GM21786 (cell line): Measurements from ENCODE around the gene PKN1.
"Not testable (repeated sequence)": the region's sequence is repeated elsewhere in the genome, so short reads cannot be mapped to it uniquely, and the experiment has no call there.

Experiments
- ATAC-seq: cut with Tn5 transposase; IDR thresholded peaks from one replicate; pipeline ENCODE4 v1.9.1; 2021; ENCODE audit not compliant: unreplicated experiment

The PKN1 gene

DNA sequence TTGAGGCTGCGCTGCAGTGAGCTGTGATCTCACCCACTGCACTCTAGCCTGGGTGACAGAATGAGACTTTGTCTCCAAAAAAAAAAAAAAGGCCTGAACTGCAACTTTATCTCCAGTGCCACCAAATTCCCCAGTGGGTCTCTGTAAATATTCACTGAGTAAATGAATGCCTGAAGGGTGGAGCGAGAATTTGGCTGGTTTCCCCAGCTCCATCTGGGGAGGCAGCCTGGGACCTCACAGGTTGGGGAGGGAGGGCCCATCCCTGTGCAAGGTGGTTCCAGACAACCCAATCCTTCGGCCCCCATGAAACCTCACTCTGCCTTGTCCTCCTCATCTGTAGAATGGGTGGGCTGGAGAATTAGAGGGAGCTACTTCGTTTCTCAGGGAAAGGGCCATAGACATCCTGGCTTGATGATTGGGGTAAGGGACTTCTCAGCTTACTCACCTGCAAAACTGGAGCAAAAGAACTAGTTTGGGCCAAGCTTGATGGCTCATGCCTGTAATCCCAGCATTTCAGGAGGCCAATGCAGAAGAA lies 4.2 kb upstream of the PKN1 start:
- no peak for ATAC-seq

DNA sequence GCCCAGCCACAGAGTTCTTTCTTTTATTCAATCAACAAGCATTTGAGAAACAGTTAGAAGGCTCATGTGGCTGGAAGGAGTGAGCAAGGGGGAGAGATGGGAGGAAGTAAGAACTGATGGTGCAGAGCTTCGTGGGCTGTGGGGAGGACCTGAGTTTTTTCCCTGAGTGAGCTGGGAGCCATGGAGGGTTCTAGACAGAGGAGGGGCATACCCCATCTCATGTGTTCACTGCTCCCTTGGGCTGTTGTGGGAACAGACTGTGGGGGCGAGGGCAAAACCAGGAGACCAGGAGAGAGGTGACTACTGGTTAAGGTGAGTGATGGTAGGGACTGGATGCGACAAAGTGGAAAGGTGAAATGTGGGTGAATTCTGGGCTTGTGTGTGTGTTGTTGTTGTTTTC lies 2.4 kb upstream of the PKN1 start:
- ATAC-seq: no peak

DNA sequence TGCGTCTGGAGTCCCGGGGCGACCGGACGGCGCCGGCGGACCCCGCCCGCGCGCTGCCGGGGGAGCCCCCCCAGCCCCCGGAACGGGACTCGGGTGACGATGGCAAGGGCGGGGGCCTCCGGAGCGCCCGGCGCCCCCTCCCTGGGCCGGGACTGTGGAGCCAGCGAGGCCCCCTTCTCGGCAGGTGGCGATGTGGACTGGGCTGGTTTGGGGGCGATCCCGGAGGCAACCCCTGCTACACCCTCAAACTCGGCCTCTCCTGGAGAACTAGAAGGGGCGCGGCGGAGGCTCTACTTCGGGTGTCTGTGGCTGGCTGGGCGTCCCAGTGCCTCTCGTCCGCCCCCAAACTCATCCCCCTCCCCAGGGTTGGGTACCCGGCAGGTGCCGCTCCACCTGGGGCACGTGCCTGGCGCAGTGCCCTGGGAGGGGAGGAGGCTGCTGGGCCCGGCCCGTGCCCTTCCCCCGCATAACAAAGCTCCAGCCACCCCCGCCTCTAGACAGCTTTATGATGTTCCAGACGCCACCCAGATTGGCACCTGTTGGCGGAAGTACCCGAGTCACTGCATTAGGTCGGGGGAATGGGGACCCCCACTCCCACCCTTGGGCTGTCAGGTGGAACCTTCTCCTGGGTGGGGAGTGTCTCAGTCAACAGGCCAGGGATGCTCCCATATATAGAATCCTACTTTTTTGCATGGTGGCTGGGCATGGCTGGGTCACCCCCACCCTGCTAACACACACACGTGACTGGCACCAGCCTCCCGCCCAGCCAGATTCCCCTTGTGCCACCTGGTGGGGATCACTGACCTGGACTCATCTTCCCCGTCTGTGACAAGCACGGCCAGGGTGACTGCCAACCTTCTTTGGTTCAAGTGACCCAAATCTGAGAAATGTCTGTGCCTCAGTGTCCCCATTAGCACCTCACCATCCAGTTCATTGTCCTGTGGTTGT lies 722 bp downstream of the PKN1 start:
- ATAC-seq: no peak

DNA sequence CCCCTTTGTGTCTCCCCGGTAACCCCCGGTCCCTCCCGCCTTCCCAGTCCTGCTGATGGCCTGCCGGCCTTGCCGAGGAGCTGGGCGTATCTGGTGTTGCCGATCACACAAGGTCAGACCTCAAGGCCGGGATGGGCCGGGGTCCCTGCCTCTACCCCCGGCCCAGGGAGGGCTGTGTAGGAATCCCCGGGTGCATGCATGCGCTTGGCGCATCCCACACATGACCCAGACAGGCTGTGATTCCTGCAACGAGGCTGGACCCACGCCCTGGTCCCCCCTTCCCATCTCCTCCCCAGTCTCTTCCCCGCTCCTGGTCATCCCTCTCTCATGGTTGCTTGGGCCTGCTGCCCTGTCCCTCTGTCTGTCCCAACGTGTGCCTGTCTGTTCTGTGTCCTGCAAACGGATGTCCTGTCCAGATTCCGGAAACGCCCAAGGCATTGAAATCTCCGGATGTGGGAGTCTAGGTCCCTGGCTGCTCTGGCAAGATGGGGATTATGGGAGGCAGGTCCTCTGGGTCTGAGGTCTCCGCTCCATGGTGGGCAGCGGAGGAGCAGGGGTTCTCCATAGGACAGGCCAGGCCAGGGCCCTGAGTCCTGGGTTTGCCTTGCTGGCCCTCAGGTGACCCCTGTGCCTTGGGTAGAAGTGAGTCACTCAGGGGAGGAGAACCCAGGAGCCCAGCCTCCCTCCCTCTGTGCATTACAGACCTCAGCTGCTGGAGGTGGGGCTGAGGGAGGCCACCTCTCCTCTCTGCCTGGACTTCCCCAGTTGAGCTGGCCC lies 1.6 kb downstream of the PKN1 start:
- no peak for ATAC-seq

DNA sequence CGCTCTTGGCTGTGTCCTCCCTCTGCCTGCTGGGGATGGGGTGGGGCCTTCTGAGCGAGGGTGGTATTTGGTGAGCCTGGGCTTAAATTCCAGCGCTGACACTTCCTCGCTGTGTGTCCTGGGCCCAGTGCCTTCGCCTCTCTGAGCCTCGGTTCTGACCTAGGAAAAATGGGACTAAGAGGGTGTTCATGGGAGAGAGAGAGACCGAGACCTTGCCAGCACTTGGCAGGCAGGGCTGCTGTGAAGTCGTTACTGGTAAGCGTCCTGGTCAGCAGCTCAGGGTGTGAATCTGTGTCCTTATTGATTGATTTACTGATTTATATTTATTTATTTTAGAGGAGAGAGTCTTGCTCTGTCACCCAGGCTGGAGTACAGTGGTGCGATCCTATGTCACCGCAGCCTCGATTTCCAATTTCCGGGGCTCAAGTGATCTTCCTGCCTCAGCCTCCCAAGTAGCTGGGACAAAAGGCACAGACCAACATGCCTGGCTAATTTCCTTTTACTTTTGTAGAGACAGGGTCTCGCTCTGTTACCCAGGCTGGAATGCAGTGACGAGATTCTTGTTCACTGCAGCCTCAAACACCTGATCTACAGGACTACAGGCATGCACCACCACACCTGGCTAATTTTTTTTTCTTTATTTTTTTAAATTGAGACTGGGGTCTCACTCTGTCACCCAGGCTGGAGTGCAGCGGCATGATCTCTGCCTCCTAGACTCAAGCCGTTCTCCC lies 2.4 kb downstream of the PKN1 start:
- no peak for ATAC-seq

DNA sequence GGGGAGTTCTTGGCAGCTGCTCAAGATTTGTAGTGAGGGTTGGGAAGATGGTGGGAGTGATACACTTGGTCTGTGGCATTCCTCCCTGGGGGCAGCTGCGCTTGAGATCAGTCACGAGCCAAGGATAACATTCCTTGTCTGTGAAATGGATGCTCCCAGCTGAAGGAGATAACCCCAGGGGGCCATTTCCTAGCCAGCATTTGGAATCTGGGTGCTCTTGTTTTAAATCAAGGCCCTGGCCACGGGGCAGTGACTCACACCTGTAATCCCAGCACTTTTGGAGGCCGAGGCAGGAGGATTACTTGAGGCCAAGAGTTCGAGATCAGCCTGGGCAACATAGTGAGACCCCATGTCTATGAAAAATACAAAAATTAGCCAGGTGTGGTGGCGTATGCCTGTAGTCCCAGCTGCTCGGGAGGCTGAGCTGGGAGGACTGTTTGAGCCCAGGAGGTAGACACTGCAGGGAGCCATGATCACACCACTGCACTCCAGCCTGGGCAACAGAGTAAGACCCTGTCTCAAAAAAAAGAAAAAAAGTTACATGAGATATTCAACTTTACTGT lies 4.6 kb downstream of the PKN1 start:
- ATAC-seq: no peak

DNA sequence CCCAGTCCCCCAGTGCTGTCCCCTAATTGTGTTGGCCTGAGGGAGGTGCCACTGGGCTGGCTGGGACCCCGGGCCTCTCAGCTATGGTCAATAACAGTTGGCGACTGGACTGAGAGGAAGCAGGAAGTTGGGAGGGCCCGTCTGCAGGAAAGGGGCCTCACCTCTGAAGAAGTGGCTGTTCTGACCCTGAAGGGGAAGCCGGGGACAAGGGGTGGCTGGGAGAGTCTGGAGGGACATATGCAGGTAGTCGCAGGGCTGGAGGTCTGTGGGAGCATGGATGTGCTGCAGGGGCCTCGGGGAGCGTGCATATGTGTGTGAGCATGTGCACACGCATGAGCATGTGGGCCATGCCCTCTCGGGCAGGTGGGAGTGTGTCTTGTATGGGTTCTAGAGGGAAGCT lies 5.9 kb downstream of the PKN1 start:
- ATAC-seq: no peak

DNA sequence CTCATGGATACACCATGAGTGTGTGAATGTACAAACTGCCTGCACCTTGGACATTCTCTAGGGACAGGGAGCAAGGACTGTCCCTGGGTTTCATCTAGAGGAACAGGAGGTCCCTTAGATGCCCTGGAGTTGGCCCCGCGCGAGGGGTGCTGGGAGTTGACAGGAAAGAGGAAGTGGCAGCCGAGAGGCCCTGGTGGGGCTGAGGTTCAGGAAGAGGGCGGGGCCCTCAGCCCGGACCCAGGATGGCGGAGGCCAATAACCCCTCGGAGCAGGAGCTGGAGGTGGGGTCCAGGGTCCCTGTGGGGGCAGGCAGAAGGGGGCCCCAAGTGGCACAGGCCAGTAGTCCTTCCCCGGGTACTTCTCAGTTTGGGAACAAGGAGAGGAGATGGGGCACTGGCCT lies 6.9 kb downstream of the PKN1 start:
- peak; percentile 62 for ATAC-seq

DNA sequence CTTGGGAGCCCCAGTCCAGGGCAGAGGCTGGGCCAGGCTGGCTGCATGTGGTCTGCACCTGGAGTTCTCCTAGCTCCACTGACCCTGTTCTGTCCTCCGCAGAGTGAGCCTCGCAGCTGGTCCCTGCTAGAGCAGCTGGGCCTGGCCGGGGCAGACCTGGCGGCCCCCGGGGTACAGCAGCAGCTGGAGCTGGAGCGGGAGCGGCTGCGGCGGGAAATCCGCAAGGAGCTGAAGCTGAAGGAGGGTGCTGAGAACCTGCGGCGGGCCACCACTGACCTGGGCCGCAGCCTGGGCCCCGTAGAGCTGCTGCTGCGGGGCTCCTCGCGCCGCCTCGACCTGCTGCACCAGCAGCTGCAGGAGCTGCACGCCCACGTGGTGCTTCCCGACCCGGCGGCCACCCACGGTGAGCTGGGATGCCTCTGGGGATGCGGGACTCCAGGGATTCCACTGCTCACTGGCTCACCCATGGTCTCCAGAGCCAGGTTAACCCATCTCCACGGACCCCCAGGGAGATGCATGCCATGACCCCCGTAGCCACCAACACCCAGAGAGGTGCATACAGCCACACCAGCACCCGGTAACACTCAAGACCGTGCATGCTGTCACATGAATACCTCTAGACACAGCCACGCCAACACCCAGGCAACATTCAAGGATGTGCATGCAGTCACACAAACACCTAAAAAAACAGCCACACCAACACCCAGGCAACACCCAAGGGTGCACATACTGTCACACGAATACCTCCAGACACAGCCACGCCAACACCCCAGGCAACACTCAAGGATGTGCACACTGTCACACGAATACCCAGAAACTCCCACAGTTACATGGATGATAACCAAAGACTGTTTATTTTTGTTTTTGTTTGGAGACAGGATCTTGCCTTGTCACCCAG lies 8.2 kb downstream of the PKN1 start:
- ATAC-seq: no peak

DNA sequence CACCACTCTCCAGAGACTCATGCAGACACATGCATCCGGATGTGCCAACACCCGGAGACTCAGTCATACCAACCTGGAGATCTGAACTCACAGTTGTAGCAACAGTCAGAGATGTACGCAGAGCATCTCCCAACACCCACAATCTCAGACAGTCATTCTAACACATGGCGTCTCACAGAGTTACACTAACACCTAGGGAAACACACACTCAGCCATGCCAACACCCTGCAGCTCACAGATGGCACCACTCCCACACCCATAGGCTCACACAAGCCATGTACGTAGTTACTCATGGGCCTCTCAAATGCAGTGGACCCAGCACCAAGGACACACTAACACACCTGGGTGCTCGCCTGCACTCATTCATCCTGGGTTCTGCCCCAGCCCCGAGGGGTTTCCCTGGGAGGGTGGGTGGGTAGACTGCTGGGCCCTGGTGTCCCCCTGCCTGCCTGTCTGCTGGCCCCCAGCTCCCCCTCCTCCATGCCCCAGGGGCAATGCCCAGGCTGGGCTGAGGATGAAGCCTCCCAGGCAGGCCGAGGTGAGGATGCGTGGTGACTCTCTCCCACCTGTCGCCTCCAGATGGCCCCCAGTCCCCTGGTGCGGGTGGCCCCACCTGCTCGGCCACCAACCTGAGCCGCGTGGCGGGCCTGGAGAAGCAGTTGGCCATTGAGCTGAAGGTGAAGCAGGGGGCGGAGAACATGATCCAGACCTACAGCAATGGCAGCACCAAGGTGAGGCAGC lies 10.0 kb downstream of the PKN1 start:
- no peak for ATAC-seq

DNA sequence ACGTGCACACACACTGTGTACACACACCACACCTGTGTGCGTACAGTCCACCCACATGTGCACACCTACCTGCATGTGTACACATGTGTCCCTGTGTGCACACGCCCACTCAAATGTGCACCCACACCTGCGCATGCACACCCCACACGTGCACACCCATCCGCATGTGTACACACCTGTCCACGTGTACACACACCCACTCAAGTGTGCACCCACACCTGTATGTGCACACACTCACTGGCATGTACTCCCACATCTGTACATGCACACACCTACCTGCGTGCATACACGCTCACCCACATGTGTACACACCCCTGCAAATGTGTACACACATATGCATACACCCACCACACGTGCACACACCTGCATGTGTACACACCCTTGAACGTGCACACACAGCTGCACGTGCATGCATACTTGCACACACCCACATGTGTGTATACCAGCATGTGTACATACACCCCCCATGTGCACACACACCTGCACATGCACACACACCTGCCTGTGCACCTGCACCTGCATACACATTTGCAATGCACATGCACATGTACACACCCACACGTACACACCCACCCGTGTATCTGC lies 10.6 kb downstream of the PKN1 start:
- ATAC-seq: no peak

DNA sequence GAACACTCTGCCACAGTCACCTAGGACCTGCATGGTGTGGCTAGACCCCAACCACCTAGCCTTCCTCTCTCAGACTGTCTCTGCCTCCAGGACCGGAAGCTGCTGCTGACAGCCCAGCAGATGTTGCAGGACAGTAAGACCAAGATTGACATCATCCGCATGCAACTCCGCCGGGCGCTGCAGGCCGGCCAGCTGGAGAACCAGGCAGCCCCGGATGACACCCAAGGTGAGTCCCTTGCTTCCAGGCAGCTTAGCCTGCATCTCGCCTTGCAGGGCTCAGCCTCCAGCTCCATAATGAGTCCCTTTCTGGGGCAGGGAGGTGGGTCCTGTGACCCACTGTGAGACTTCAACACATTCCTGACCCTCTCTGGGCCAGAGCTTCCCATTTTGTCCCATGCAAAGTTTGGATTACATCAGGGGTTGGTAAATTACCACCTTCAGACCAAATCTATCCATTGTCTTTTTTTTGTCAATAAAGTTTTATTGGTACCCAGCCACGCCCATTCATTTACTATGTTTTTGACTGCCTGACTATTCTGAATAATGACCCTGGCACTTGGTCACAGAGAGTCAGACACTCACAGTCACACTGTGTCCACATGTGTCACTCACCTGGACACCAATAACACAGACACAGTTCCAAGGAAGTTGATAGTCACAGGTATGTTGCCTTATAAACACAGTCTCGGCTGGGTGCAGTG lies 13.4 kb downstream of the PKN1 start:
- ATAC-seq: no peak

DNA sequence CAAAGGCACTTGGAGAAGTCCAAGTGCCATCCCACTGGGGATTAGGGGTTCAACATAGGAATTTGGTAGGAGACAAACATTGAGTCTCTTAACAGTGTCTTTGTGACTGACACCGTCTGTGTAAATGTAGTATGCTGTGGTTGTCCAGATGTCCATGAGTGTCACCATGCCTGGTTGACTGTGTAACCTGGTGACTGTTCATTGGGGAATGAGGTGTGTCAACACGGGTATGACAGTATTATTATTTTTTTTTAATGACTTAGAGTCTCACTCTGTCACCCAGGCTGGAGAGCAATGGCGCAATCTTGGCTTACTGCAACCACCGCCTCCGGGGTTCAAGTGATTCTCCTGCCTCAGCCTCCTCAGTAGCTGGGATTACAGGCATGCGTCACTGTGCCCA lies 16.2 kb downstream of the PKN1 start:
- ATAC-seq: no peak

DNA sequence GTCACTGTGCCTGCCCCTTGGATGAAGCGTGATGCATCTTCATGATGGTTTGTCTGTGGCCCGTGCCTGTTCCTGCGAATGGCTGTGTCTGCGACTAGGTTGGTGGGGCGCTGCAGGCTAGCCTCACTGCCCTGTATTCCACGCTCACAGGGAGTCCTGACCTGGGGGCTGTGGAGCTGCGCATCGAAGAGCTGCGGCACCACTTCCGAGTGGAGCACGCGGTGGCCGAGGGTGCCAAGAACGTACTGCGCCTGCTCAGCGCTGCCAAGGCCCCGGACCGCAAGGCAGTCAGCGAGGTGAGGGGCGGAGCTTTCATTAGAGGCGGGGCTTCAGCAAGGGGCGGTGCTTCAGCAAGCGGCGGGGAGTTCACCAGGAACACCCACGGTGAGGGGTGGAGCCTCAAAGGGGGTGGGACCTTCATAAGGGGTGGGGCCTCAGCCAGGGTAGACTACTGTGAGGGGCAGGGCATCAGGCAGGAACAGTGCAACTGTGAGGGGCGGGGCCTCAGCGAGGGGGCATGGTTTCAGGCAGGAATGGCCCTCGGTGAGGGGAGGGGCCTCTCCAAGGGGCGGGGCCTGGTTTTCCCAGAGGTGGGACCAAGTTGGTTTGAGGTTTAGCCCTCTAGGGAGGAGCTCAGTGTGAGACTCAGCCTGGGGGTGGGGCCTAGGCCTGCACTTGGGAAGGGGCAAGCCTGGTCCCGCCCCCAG lies 17.2 kb downstream of the PKN1 start:
- no peak for ATAC-seq

DNA sequence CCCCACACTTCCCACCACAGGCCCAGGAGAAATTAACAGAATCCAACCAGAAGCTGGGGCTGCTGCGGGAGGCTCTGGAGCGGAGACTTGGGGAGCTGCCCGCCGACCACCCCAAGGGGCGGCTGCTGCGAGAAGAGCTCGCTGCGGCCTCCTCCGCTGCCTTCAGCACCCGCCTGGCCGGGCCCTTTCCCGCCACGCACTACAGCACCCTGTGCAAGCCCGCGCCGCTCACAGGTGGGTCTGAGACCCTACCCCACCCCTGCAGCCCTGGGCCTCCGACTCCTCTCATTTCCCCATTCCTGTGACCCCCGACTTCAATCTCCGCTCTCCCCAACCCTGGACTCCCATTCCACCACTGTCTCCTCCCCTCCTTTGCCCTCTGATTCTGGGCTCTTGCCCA lies 17.8 kb downstream of the PKN1 start:
- no peak for ATAC-seq

DNA sequence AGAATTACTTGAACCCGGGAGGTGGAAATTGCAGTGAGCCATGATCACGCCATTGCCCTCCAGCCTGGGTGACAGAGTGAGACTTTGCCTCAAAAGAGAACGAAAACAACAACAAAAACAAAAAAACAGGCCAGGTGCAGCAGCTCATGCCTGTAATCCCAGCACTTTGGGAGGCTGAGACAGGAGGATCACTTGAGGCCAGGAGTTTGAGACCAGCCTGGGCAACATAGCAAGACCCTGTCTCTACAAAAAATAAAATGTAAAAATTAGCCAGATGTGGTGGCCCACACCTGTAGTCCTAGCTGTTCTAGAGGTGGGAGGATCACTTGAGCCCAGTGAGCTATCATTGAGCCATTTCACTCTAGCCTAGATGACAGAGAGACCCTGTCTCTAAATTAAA lies 19.2 kb downstream of the PKN1 start:
- not testable (repeated sequence) for ATAC-seq

DNA sequence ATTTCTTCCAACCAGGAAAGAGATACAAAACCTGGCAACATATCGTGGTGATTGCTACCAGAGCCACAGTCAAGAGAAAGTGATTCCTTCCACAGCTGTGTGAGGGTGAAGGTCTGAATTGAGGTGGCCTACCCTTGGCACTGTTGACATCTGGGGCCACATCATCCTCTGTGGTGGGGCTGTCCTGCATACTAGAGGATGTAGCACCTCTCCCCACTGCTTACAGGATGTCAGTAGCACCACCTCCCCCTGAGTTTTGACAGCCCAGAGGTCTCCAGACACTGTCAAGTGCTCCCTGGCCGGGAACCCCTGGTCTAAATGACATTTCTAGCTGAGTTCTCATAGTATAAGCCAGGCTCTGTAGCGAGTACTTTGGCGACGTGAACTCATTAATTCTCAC lies 26.6 kb downstream of the PKN1 start:
- ATAC-seq: no peak

DNA sequence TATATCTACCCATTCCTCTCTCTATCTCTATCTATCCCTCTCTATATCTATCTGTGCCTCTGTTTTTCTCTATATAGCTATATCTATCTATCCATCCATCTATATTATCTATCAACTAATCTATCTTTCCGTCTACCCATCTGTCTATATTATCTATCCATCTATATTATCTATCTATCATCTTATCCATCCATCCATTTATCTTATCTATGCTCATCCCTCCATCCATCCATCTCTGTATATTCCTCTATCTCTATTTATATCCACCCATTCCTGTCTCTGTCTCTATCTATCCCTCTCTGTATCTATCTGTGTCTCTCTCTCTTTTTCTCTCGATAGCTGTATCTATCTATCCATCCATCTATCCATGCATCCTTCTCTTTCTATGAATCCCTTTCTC lies 27.8 kb downstream of the PKN1 start:
- no peak for ATAC-seq
